ENCODE data around the gene YEATS2.

Gene YEATS2

GRCh38 chr3:183833516-183833915 is 135.9 kb downstream of the YEATS2 start:
- DNase-seq (ENCODE audit: low read depth in 2 of 2): no peak

- DNase-seq (ENCODE audit: low read depth in 2 of 2): no peak
Measured at GRCh38 chr3:183837390-183837789, 139.8 kb downstream of the YEATS2 start.

DNA sequence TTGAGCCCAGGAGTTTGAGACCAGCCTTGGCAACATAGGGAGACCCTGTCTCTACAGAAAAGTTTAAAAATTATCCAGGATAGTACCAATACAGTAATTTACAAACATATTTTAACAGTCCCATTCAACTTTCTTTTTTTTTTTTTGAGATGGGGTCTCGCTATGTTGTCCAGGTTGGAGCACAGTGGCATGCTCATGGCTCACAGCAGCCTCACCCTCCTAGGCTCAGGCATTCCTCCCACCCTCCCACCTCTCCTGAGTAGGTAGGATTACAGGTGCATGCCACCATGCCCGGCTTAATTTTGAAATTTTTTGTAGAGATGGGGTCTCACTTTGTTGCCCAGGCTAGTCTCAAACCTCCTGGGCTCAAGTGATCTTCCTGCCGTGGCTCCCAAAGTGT is 140.3 kb downstream of the YEATS2 start:
- DNase-seq (ENCODE audit: low read depth in 2 of 2): no peak

DNA sequence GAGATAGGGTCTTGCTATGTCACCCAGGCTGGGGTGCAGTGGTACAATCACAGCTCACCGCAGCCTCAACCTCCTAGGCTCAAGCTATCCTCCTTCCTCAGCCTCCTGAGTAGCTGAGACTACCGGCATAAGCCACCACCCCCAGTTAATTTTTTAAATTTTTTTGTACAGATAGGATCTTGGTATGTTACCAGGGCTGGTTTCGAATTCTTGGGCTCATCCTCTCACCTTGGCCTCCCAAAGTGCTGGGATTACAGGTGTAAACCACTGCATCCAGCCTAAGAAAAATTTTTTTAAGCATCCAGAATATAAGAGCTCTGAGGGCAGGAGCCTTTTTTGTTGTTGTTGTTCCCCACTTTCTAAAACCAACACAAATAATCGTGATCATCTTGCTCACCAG is 142.2 kb downstream of the YEATS2 start:
- DNase-seq (ENCODE audit: low read depth in 2 of 2): no peak

DNA sequence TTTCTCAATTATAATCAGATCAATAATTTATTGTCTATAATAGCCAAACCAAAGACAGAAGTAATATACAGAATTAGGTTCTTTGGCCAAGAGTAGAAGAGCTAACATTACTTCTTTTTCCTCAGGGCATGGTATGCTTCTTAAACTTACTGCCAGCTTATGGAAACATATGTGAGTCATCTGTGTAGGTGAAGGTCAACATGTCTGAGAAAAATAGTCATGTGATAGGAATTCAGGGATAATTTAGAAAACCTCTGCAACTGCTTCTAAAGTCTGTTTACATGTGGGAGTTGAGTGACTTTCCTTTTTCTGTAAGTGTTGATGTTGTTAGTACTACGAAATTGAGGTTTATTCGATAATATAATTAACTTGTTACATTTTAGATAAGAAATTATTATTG is 147.0 kb downstream of the YEATS2 start:
- no peak for DNase-seq (ENCODE audit: low read depth in 2 of 2)

DNA sequence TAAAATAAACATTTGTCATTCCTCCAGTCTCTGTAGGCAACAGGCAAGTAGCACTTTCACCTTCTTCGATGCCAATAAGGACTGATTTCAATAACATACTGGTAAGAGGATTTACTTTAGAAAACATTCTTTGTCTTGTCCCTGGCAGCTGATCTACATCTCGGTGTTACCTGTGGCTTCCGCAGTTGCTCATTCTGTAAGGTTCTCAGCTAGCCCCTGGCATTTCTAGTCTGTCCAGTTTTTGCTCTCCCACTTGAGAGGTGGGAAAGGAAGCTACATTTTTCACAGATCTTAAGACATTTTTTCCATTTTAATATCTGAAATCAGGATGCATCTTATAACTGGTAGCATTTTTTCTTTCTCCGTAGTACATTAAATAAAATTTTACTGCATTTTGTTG is 147.5 kb downstream of the YEATS2 start:
- no peak for DNase-seq (ENCODE audit: low read depth in 2 of 2)

GRCh38 chr3:183845608-183846288 is 148.2 kb downstream of the YEATS2 start:
- DNase-seq (ENCODE audit: low read depth in 2 of 2): no peak

DNA sequence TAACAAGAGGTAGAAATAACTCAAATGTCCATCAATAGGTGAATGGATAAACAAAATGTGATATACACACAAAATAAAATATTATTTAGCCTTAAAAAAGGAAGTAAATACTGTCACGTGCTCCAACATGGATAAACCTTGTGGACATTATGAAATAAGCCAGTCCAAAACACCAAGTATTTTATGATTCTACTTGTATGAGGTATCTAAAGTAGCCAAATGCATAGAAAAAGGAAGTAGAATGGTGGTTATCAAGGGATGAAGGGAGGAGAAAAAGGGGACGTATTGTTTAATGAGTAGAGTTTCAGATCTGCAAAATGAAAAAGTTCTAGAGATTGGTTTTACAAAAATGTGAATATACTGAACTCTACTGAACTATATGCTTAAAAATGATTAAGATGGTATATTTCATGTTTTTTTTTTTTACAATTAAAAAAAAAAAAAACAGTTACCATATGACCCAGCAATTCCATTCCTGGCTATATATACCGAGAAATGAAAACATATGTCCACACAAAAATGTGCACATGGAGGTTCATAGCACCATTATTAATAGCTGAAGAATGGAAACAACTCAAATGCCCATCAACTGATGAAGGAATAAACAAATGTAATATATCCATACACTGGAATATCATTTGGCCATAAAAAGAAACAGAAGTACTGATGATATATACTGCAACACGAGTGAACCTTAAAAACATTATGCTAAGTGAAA is 156.9 kb downstream of the YEATS2 start:
- no peak for DNase-seq (ENCODE audit: low read depth in 2 of 2)

- no peak for DNase-seq (ENCODE audit: low read depth in 2 of 2)
Measured at GRCh38 chr3:183857863-183858262, 160.3 kb downstream of the YEATS2 start.
